GM18868 (cell line): ENCODE data around the gene LPIN1.
"Not testable (repeated sequence)": the region's sequence is repeated elsewhere in the genome, so short reads cannot be mapped to it uniquely, and the experiment has no call there.

Experiments
- ATAC-seq: cut with Tn5 transposase; IDR thresholded peaks from one replicate; pipeline ENCODE4 v1.9.1; 2021; ENCODE audit warnings: mild to moderate bottlenecking, moderate library complexity; ENCODE audit not compliant: unreplicated experiment

Gene LPIN1

GRCh38 chr2:11759182-11759975 lies 12.9 kb downstream of the LPIN1 start:
- ATAC-seq: not testable (repeated sequence)

GRCh38 chr2:11761259-11761658 lies 14.8 kb downstream of the LPIN1 start:
- no peak for ATAC-seq

GRCh38 chr2:11762031-11762430 lies 15.6 kb downstream of the LPIN1 start:
- no peak for ATAC-seq

- ATAC-seq: no peak
Observed at GRCh38 chr2:11762799-11763461, 16.5 kb downstream of the LPIN1 start.

GRCh38 chr2:11764359-11764758 lies 17.9 kb downstream of the LPIN1 start:
- no peak for ATAC-seq

GRCh38 chr2:11764920-11765319 lies 18.5 kb downstream of the LPIN1 start:
- ATAC-seq: no peak

GRCh38 chr2:11765501-11765900 lies 19.1 kb downstream of the LPIN1 start:
- ATAC-seq: no peak

- no peak for ATAC-seq
Observed at GRCh38 chr2:11766016-11766415, 19.6 kb downstream of the LPIN1 start.

GRCh38 chr2:11767779-11768178 lies 21.3 kb downstream of the LPIN1 start:
- no peak for ATAC-seq

GRCh38 chr2:11768946-11769345 lies 22.5 kb downstream of the LPIN1 start:
- no peak for ATAC-seq

- no peak for ATAC-seq
Observed at GRCh38 chr2:11769516-11769915, 23.1 kb downstream of the LPIN1 start.

- no peak for ATAC-seq
Observed at GRCh38 chr2:11770531-11771188, 24.2 kb downstream of the LPIN1 start.

GRCh38 chr2:11771971-11772615 lies 25.7 kb downstream of the LPIN1 start:
- no peak for ATAC-seq

GRCh38 chr2:11773111-11773510 lies 26.7 kb downstream of the LPIN1 start:
- ATAC-seq: no peak

- ATAC-seq: no peak
Observed at GRCh38 chr2:11773747-11774525, 27.5 kb downstream of the LPIN1 start.

- ATAC-seq: no peak
Observed at GRCh38 chr2:11774600-11774999, 28.2 kb downstream of the LPIN1 start.

GRCh38 chr2:11775384-11775783 lies 29.0 kb downstream of the LPIN1 start:
- ATAC-seq: peak; percentile 74

GRCh38 chr2:11777066-11777782 lies 30.8 kb downstream of the LPIN1 start:
- ATAC-seq: no peak

GRCh38 chr2:11777886-11778415 lies 31.5 kb downstream of the LPIN1 start:
- no peak for ATAC-seq

GRCh38 chr2:11778416-11778815 lies 32.0 kb downstream of the LPIN1 start:
- ATAC-seq: no peak
